Type B pancreatic cell (in vitro differentiated cells): Measurements from ENCODE around the gene FGB. TPM values are rescaled to one million over a fixed set of nuclear protein-coding genes. Genes with fewer than 3 reads are reported as not detected.

Source experiments
- DNase-seq: peaks from one replicate; pipeline ENCODE4 v3.0.0; 2021; ENCODE audit warnings: mixed read lengths; ENCODE audit not compliant: unreplicated experiment; ENCODE audit errors: extremely low spot score
- H3K27ac Mint-ChIP-seq: 2 replicates; pipeline ENCODE4 v1.8.0; 2021; ENCODE audit warnings: mild to moderate bottlenecking, mixed read lengths
- H3K27me3 Mint-ChIP-seq: 2 replicates; pipeline ENCODE4 v1.8.0; 2021; ENCODE audit warnings: mixed read lengths
- H3K36me3 Mint-ChIP-seq: 2 replicates; pipeline ENCODE4 v1.8.0; 2021; ENCODE audit warnings: mixed read lengths
- H3K4me1 Mint-ChIP-seq: one replicate; pipeline ENCODE4 v1.8.0; 2021; ENCODE audit warnings: mixed read lengths; ENCODE audit not compliant: unreplicated experiment
- H3K4me3 Mint-ChIP-seq: 2 replicates; pipeline ENCODE4 v1.8.0; 2021; ENCODE audit warnings: mild to moderate bottlenecking, mixed read lengths
- H3K9me3 Mint-ChIP-seq: 2 replicates; pipeline ENCODE4 v1.8.0; 2021; ENCODE audit warnings: mixed read lengths
- long read RNA-seq: library from polyadenylated mRNA; unstranded; transcript quantifications from one replicate; pipeline ENCODE4 v2.0.0, GENCODE V29; 2020
- total RNA-seq: library from RNA; stranded (reverse); gene quantifications from 2 replicates; pipeline ENCODE4 v1.2.1, GENCODE V29; 2021; ENCODE audit warnings: low replicate concordance
- TF ChIP-seq, protein P1 (sequence below): fragments of 200-600 bp; sonication (generic); conservative IDR thresholded peaks from 2 replicates; pipeline ENCODE4 v1.5.0; 2021; ENCODE audit warnings: antibody characterized with exemption, mild to moderate bottlenecking

FGB gene
- 32.8 and 199 TPM in 2 replicates for total RNA-seq
- long read RNA-seq, transcript FGB-201 (8 exons, 1,975 nt) = major isoform, 887 of 928 reads
- long read RNA-seq, partial matches to known transcripts = 25 of 928 reads
- long read RNA-seq, other reads (novel, unspliced or antisense) = 14 of 928 reads

DNA sequence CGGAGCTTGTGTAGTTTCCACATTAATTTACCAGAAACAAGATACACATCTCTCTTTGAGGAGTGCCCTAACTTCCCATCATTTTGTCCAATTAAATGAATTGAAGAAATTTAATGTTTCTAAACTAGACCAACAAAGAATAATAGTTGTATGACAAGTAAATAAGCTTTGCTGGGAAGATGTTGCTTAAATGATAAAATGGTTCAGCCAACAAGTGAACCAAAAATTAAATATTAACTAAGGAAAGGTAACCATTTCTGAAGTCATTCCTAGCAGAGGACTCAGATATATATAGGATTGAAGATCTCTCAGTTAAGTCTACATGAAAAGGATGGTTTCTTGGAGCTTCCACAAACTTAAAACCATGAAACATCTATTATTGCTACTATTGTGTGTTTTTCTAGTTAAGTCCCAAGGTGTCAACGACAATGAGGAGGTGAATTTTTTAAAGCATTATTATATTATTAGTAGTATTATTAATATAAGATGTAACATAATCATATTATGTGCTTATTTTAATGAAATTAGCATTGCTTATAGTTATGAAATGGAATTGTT is at the start of gene FGB:
Gene FGB, plus strand, starts transcription at position 315 of the 558 bp plus-strand sequence. Its CDS starts 8 bp downstream, at position 323.
- TF ChIP-seq, protein P1, sequence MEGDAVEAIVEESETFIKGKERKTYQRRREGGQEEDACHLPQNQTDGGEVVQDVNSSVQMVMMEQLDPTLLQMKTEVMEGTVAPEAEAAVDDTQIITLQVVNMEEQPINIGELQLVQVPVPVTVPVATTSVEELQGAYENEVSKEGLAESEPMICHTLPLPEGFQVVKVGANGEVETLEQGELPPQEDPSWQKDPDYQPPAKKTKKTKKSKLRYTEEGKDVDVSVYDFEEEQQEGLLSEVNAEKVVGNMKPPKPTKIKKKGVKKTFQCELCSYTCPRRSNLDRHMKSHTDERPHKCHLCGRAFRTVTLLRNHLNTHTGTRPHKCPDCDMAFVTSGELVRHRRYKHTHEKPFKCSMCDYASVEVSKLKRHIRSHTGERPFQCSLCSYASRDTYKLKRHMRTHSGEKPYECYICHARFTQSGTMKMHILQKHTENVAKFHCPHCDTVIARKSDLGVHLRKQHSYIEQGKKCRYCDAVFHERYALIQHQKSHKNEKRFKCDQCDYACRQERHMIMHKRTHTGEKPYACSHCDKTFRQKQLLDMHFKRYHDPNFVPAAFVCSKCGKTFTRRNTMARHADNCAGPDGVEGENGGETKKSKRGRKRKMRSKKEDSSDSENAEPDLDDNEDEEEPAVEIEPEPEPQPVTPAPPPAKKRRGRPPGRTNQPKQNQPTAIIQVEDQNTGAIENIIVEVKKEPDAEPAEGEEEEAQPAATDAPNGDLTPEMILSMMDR = no peak
- no peak within 1 kb of the TSS for H3K4me3 Mint-ChIP-seq
- no peak for DNase-seq
- no peak within 1 kb of the TSS for H3K27ac Mint-ChIP-seq
- H3K36me3 Mint-ChIP-seq = no peaks in the 10 kb centered on the region
- H3K9me3 Mint-ChIP-seq = no peaks in the 10 kb centered on the region
- H3K27me3 Mint-ChIP-seq = peaks cover 3% of the 10 kb centered on the region
- H3K4me1 Mint-ChIP-seq = no peaks in the 10 kb centered on the region

- Mint-ChIP-seq H3K36me3 (no peaks in the 10 kb centered on the region), H3K4me1 (peaks cover 34% of the 10 kb centered on the region), H3K27ac (no peak overlapping the region), H3K9me3 (no peaks in the 10 kb centered on the region), H3K27me3 (peaks cover 11% of the 10 kb centered on the region), H3K4me3 (no peak overlapping the region)
- DNase-seq = no peak
- TF ChIP-seq, protein P1 = no peak
These were observed 46.3 kb upstream of the FGB start for GRCh38 chr4:154516318-154517029.

DNA sequence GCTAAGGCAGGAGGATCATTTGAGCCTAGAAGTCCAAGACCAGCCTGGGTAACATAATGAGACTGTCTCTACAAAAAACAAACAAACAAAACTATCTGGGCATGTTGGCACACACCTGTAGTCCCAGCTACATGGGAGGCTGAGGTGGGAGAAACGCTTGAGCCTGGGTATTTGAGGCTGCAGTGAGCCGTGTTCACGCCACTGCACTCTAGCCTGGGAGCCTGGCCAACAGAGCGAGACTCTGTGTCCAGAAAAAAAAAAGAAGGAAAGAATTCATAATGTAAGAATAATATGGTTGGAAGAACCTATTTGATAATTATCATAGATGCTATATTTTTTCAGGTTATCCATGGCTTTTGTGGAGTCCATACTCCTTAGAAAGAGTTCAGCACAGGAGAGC is 45.2 kb upstream of the FGB start:
- H3K4me1 Mint-ChIP-seq = peaks cover 28% of the 10 kb centered on the region
- TF ChIP-seq, protein P1 = no peak
- no peak overlapping the region for H3K4me3 Mint-ChIP-seq
- DNase-seq = no peak
- H3K9me3 Mint-ChIP-seq = no peaks in the 10 kb centered on the region
- H3K27ac Mint-ChIP-seq = no peak overlapping the region
- H3K36me3 Mint-ChIP-seq = no peaks in the 10 kb centered on the region
- H3K27me3 Mint-ChIP-seq = peaks cover 11% of the 10 kb centered on the region

DNA sequence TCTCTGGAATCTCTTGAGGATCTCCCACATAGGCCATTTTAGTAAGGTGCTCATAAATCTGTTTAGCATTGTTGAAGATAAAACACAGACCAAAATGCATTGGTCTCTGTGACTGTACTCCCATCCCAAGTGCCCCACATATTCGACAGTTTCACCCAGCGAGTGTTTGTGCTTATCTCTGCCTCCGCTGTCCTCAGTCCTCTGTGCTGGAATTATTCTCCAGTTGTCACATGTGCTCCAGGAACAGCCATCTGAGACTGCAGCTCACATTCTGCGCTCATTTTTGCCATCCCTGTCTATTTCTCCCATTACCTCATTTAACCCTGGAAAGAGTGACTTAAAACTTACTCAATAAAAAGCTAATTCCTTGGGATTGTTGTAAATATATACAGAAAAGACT is 43.6 kb upstream of the FGB start:
- H3K9me3 Mint-ChIP-seq = no peaks in the 10 kb centered on the region
- H3K4me3 Mint-ChIP-seq = no peak overlapping the region
- peaks cover 25% of the 10 kb centered on the region for H3K4me1 Mint-ChIP-seq
- H3K27ac Mint-ChIP-seq = no peak overlapping the region
- TF ChIP-seq, protein P1 = no peak
- H3K27me3 Mint-ChIP-seq = peaks cover 11% of the 10 kb centered on the region
- H3K36me3 Mint-ChIP-seq = no peaks in the 10 kb centered on the region
- DNase-seq = no peak

DNA sequence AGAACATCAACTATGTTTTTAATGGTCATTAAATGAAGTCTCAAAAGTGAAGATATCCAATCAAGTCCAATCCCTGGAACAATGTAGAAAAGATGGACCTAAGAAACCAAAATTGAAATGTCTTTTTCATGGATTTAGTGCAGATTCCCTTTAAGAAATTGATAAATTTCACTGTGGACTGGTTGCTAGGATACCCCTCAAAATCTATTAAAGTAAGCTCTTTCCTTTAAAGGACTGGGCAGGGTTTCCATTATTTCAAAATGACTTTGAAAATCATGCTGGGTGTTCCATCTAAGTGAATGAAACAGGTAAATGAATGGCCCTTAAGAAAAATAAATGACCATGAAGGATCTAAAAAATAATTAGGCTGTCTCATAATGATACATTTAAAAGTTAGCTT is 41.2 kb upstream of the FGB start:
- TF ChIP-seq, protein P1 = no peak
- Mint-ChIP-seq H3K36me3 (no peaks in the 10 kb centered on the region), H3K27me3 (peaks cover 11% of the 10 kb centered on the region), H3K27ac (no peak overlapping the region), H3K4me1 (peaks cover 25% of the 10 kb centered on the region), H3K9me3 (no peaks in the 10 kb centered on the region), H3K4me3 (no peak overlapping the region)
- DNase-seq = no peak
